Skeletal muscle tissue (tissue), 4 donors: ENCODE data around the gene FAM135A. TPM values are rescaled to one million over a fixed set of nuclear protein-coding genes. Genes with fewer than 3 reads are reported as not detected.

Experiments
- H3K27ac ChIP-seq: one replicate; pipeline ENCODE4 v1.7.0; 2013; ENCODE audit warnings: mild to moderate bottlenecking, low read depth, low read length, inconsistent platforms
- H3K27me3 ChIP-seq, 3 donors: one replicate each; pipeline ENCODE4 v1.7.0; 2013; ENCODE audit warnings: low read length in 3 of 3; ENCODE audit not compliant: control insufficient read depth in 3 of 3, insufficient read depth in 3 of 3
- H3K36me3 ChIP-seq, 3 donors: one replicate each; pipeline ENCODE4 v1.7.0; 2013; ENCODE audit warnings: low read length in 3 of 3; ENCODE audit not compliant: control insufficient read depth in 3 of 3, insufficient read depth in 3 of 3
- H3K4me1 ChIP-seq, 3 donors: one replicate each; pipeline ENCODE4 v1.7.0; 2013; ENCODE audit warnings: low read length in 3 of 3, mild to moderate bottlenecking in 3 of 3; ENCODE audit not compliant: control insufficient read depth in 3 of 3, insufficient read depth in 3 of 3
- H3K4me3 ChIP-seq, 3 donors: one replicate each; pipeline ENCODE4 v1.7.0; 2013; ENCODE audit warnings: low read length in 3 of 3
- H3K9ac ChIP-seq, 3 donors: one replicate each; pipeline ENCODE4 v1.7.0; 2013; ENCODE audit warnings: low read length in 3 of 3, mild to moderate bottlenecking in 3 of 3, moderate library complexity in 2 of 3, low read depth in 1 of 3
- H3K9me3 ChIP-seq, 3 donors: one replicate each; pipeline ENCODE4 v1.7.0; 2013; ENCODE audit warnings: low read length in 3 of 3; ENCODE audit not compliant: control insufficient read depth in 3 of 3
- total RNA-seq: library from RNA; depleted of rRNA; stranded (reverse); fragments of >200 nt; gene quantifications from one replicate; pipeline ENCODE4 v1.2.3, GENCODE V29; 2014
- donor health status: Osteomylitis.

FAM135A gene
- total RNA-seq, 1 donor from 2014 or later: 41.8 TPM

GRCh38 chr6:70502484-70502883, 89.2 kb downstream of the FAM135A start:
- no peak overlapping the region for H3K9ac ChIP-seq
- H3K36me3 ChIP-seq: peaks cover 9 to 25% (median 12%) of the 10 kb centered on the region in 3 donors
- peaks cover 0 to 8% (median 0%) of the 10 kb centered on the region in 3 donors for H3K9me3 ChIP-seq
- H3K27ac ChIP-seq: no peak overlapping the region
- H3K4me1 ChIP-seq: no peaks in the 10 kb centered on the region
- H3K27me3 ChIP-seq: no peaks in the 10 kb centered on the region
- no peak overlapping the region for H3K4me3 ChIP-seq

DNA sequence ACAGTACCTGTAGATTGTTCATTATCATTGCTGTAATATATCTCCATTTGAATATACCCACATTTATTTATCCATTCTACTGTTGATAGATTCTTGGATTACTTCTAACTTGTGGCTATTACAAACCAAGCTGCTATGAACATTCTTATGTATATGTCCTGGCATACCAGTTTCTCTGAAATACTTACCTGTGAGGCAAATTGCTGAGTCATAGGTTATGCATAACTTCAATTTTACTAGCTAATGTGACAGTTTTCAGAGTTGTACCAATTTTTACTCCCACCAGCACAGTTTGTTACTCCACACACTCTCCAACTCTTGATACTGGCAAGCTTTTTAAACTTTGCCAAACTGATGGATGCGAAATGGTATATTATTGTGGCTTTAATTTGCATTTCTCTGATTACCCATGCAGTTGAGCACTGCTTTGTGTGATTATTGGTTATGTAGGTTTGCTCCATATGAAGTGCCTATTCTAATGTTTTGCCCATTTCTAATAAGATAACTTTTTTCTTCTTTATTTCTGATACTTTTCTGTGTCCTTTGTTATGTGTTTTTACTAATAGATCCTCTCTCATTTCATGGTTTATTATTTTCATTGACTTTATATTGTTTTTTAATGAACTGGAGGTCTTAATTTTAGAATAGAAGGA, 90.6 kb downstream of the FAM135A start:
- no peaks in the 10 kb centered on the region for H3K4me1 ChIP-seq
- H3K4me3 ChIP-seq: no peak overlapping the region
- peaks cover 9 to 25% (median 12%) of the 10 kb centered on the region in 3 donors for H3K36me3 ChIP-seq
- H3K27ac ChIP-seq: no peak overlapping the region
- no peak overlapping the region for H3K9ac ChIP-seq
- H3K27me3 ChIP-seq: no peaks in the 10 kb centered on the region
- H3K9me3 ChIP-seq: peaks cover 0 to 8% (median 0%) of the 10 kb centered on the region in 3 donors

DNA sequence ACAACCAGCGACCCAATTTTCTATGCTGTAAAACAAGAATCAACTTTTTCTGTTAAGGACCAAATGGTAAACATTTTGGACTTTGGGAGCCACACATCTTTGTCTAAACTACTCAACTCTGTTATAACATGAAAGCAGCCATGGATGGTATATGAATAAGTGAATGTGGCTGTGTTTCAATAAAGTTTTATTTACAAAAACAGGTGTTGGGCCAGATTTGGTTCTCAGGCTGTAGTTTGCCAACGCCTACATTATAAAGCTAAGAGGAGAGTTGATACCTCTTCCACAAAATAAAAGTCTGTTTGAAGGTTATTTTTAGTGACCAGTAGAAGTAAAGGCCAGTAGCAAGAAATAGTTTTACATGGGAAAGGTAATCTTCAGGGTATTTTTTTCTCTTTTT, 93.0 kb downstream of the FAM135A start:
- Histone ChIP-seq H3K9me3 (peaks cover 0 to 8% (median 0%) of the 10 kb centered on the region in 3 donors), H3K4me1 (no peaks in the 10 kb centered on the region), H3K27me3 (no peaks in the 10 kb centered on the region), H3K27ac (no peak overlapping the region), H3K9ac (no peak overlapping the region), H3K36me3 (peaks cover 9 to 25% (median 12%) of the 10 kb centered on the region in 3 donors), H3K4me3 (no peak overlapping the region)

GRCh38 chr6:70507161-70507560, 93.9 kb downstream of the FAM135A start:
- Histone ChIP-seq H3K4me3 (no peak overlapping the region), H3K9me3 (peaks cover 0 to 8% (median 0%) of the 10 kb centered on the region in 3 donors), H3K27ac (no peak overlapping the region), H3K9ac (no peak overlapping the region), H3K27me3 (no peaks in the 10 kb centered on the region), H3K36me3 (peaks cover 9 to 25% (median 10%) of the 10 kb centered on the region in 3 donors), H3K4me1 (no peaks in the 10 kb centered on the region)

DNA sequence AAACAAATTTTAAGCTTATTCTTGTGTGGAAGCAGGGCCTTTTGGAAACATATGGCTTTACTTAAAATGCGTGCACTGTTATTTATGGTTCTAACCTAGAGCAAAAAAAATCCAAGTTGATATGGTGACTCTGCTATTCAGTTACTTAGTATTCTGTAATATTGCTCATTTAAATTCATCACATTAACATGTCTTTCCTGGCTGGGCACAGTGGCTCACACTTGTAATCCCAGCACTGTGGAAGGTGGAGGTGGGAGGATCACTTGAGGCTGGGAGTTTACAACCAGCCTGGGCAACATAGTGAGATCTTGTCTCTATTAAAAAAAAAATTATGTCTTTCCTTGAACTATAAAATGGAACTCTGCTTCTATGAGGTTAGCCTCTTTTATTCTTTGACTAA, 95.6 kb downstream of the FAM135A start:
- Histone ChIP-seq H3K4me1 (no peaks in the 10 kb centered on the region), H3K9me3 (peaks cover 0 to 5% (median 0%) of the 10 kb centered on the region in 3 donors), H3K27ac (no peak overlapping the region), H3K36me3 (peaks cover under 1 to 12% (median 2%) of the 10 kb centered on the region in 3 donors), H3K27me3 (no peaks in the 10 kb centered on the region), H3K9ac (no peak overlapping the region), H3K4me3 (no peak overlapping the region)

DNA sequence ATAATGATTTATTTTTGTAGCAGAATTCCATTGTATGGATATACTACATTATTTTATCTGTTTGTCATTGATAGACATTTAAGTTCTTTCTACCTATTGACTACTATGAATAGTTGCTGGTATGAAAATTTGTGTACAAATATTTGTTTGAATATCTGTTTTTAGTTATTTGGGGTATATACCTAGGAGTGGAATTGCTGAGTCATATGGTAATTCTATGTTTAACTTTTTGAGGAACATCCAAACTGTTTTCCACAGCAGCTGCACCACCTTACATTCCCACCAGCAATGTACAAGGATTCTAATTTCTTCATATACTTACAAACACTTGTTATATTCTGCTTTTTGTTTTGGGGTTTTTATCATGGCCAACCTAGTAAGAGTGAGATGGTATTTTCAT, 97.3 kb downstream of the FAM135A start:
- H3K4me3 ChIP-seq: no peak overlapping the region

GRCh38 chr6:70518723-70519122, 105.4 kb downstream of the FAM135A start:
- Histone ChIP-seq H3K4me3 (no peak overlapping the region), H3K9me3 (no peaks in the 10 kb centered on the region), H3K27me3 (no peaks in the 10 kb centered on the region), H3K27ac (no peak overlapping the region), H3K36me3 (no peaks in the 10 kb centered on the region), H3K4me1 (no peaks in the 10 kb centered on the region), H3K9ac (no peak overlapping the region)

More for the DNA sequence above, 97.3 kb downstream of the FAM135A start:
- H3K4me1 ChIP-seq: no peaks in the 10 kb centered on the region
- no peaks in the 10 kb centered on the region for H3K27me3 ChIP-seq
- H3K36me3 ChIP-seq: peaks cover 0 to 6% (median 0%) of the 10 kb centered on the region in 3 donors
- no peak overlapping the region for H3K27ac ChIP-seq
- no peaks in the 10 kb centered on the region for H3K9me3 ChIP-seq
- no peak overlapping the region for H3K9ac ChIP-seq

DNA sequence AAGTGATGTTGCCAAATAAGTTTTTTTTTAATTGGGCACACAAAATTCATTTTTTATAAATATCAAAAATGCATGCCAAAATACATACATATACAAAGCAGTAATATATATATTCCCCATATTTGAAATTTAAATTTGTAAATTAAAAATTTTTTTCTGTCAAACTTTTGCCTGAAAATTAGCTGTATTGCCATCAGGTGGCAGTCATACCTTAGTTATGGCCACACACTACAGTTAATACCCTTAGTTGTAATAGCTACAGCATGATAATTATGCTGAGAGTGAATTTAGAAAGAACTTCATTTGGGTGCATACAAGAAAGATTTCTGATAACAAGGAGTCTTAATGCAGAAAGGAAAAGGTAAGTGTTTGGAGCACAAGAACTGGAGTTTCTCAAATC, 107.3 kb downstream of the FAM135A start:
- H3K27me3 ChIP-seq: no peaks in the 10 kb centered on the region
- no peak overlapping the region for H3K27ac ChIP-seq
- peaks cover 0 to 5% (median 0%) of the 10 kb centered on the region in 3 donors for H3K36me3 ChIP-seq
- no peak overlapping the region for H3K9ac ChIP-seq
- no peaks in the 10 kb centered on the region for H3K4me1 ChIP-seq
- H3K9me3 ChIP-seq: no peaks in the 10 kb centered on the region
- no peak overlapping the region for H3K4me3 ChIP-seq

DNA sequence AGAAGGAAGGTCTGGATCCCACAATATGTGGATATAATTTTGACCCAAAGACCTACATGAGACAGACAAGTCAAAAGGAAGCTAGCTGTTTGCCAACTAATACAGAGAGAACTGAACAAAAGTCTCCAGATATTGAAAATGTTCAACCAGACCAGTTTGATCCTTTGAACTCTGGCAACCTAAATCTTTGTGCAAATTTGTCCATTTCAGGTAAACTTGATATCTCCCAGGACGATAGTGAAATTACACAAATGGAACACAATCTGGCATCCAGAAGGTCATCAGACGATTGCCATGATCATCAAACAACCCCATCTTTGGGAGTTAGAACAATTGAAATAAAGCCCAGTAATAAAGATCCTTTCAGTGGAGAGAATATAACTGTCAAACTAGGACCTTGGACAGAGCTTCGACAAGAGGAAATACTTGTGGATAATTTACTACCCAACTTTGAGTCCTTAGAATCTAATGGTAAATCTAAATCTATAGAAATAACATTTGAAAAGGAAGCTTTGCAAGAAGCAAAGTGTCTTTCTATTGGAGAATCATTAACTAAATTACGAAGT, 111.5 kb downstream of the FAM135A start:
- Histone ChIP-seq H3K9me3 (no peaks in the 10 kb centered on the region), H3K9ac (no peak overlapping the region), H3K27me3 (no peaks in the 10 kb centered on the region), H3K27ac (no peak overlapping the region), H3K4me1 (no peaks in the 10 kb centered on the region), H3K4me3 (no peak overlapping the region), H3K36me3 (peaks cover 0 to 5% (median 0%) of the 10 kb centered on the region in 3 donors)

- Histone ChIP-seq H3K4me3 (no peak overlapping the region), H3K9me3 (no peaks in the 10 kb centered on the region)
Measured at GRCh38 chr6:70527071-70527737, 113.9 kb downstream of the FAM135A start.

More at GRCh38 chr6:70527071-70527737, 113.9 kb downstream of the FAM135A start:
- peaks cover 0 to 5% (median 0%) of the 10 kb centered on the region in 3 donors for H3K36me3 ChIP-seq
- no peak overlapping the region for H3K27ac ChIP-seq
- H3K27me3 ChIP-seq: no peaks in the 10 kb centered on the region
- no peak overlapping the region for H3K9ac ChIP-seq
- H3K4me1 ChIP-seq: no peaks in the 10 kb centered on the region
